ENCODE data around the gene LFNG. TPM values are rescaled to one million over a fixed set of nuclear protein-coding genes. Genes with fewer than 3 reads are reported as not detected.

Gene LFNG
- total and polyA plus RNA-seq, 2 of the 13 experiments (the other 11 are each of a cell fraction or from before 2014, with no cell fraction given) = 0.44 to 1.5 TPM

GRCh38 chr7:2499719-2500430 lies 19.7 kb upstream of the LFNG start:
- peaks cover 12 to 84% of the 10 kb centered on the region in 2 experiments; a peak in 4 of 5 replicates for H3K27me3 ChIP-seq (ENCODE audit: control insufficient read depth in 1 of 2, insufficient read depth in 2 of 2, low read length in 2 of 2)
- no peaks in the 10 kb centered on the region for H3K4me1 ChIP-seq (ENCODE audit: insufficient read depth, low read length)
- no peak for DNase-seq (ENCODE audit: low spot score)
- no peak for ATAC-seq
- no peaks in the 10 kb centered on the region for H3K9me3 ChIP-seq (ENCODE audit: low read length)
- FAIRE-seq = no peak
- WGBS (ENCODE audit: low lambda C conversion rate) = 38% methylated on average over 10 of the region's 27 CpGs
- in situ Hi-C loops (cut with HindIII; ENCODE audit: extremely low pct_ligation_motif_present, low pct_unique_long_range_greater_than_20kb) (no loop called here), intact Hi-C loops (cut with micrococcal nuclease; ENCODE audit: unreplicated experiment) (no loop called here)
- no peak overlapping the region for H3K9ac ChIP-seq (ENCODE audit: insufficient read depth, low read depth, low read length)
- no peak overlapping the region for H3K4me2 ChIP-seq (ENCODE audit: low read depth, low read length)
- H4K20me1 ChIP-seq (ENCODE audit: insufficient read depth, low read length) = no peaks in the 10 kb centered on the region
- H3K79me2 ChIP-seq (ENCODE audit: insufficient read depth, low read length) = no peaks in the 10 kb centered on the region
- no peak overlapping the region for H3K4me3 ChIP-seq (replicated peaks in 1 of 3; ENCODE audit: insufficient read depth in 1 of 3, low read depth in 2 of 3, low read length in 3 of 3)
- H3K27ac ChIP-seq (ENCODE audit: extremely low read length, insufficient read depth, low read length) = no peak overlapping the region
- BruUV-seq (replicated peaks) = no TSS peak
- H3K36me3 ChIP-seq (replicated peaks in 1 of 2; ENCODE audit: control insufficient read depth in 1 of 2, insufficient read depth in 2 of 2, low read length in 2 of 2) = no peaks in the 10 kb centered on the region
- no peak overlapping the region for H2AFZ ChIP-seq (ENCODE audit: low read length)
- CTCF ChIA-PET (ENCODE audit: low intra/inter-chr PET ratio, low total read pairs) = no interaction called here
- POLR2A ChIA-PET = interaction anchor here (0.6 kb wide), 1 partner anchor 9 kb away, joined by 3 read pairs; no protein-coding TSS in a partner anchor
- TF ChIP-seq ZNF232 (CRISPR knock-in tag; IDR thresholded peaks at IDR 0.05; ENCODE audit: borderline replicate concordance) (no peak), ZNF274 (CRISPR knock-in tag; IDR thresholded peaks at IDR 0.05) (no peak), ZNF839 (CRISPR knock-in tag; IDR thresholded peaks at IDR 0.05; ENCODE audit: borderline replicate concordance) (no peak), CSRNP1 (CRISPR knock-in tag; IDR thresholded peaks at IDR 0.05) (no peak), ZNF609 (CRISPR knock-in tag; IDR thresholded peaks at IDR 0.05; ENCODE audit: borderline replicate concordance) (no peak), GATAD1 (CRISPR knock-in tag; IDR thresholded peaks at IDR 0.05) (no peak), RELA (CRISPR knock-in tag; IDR thresholded peaks at IDR 0.05) (no peak), ZNF652 (CRISPR knock-in tag; IDR thresholded peaks at IDR 0.05; ENCODE audit: borderline replicate concordance, low read depth) (no peak), CHD4 (IDR thresholded peaks at IDR 0.05; ENCODE audit: borderline replicate concordance, low read length) (no peak), SP1 (IDR thresholded peaks at IDR 0.05) (no peak), SP1 (CRISPR knock-in tag; IDR thresholded peaks at IDR 0.05) (no peak)
- TF ChIP-seq, protein P1, sequence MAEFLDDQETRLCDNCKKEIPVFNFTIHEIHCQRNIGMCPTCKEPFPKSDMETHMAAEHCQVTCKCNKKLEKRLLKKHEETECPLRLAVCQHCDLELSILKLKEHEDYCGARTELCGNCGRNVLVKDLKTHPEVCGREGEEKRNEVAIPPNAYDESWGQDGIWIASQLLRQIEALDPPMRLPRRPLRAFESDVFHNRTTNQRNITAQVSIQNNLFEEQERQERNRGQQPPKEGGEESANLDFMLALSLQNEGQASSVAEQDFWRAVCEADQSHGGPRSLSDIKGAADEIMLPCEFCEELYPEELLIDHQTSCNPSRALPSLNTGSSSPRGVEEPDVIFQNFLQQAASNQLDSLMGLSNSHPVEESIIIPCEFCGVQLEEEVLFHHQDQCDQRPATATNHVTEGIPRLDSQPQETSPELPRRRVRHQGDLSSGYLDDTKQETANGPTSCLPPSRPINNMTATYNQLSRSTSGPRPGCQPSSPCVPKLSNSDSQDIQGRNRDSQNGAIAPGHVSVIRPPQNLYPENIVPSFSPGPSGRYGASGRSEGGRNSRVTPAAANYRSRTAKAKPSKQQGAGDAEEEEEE (CRISPR knock-in tag; IDR thresholded peaks at IDR 0.05; ENCODE audit: borderline replicate concordance) = no peak

Measured in HepG2 (cell line).